Muscle layer of duodenum (tissue), 2 donors: ENCODE results near the gene CLDN34.

Experiments
- H3K27ac ChIP-seq: one replicate; pipeline ENCODE4 v1.7.0; 2013; ENCODE audit warnings: mild to moderate bottlenecking, low read length
- H3K27me3 ChIP-seq: one replicate; pipeline ENCODE4 v1.7.0; 2013; ENCODE audit warnings: low read depth, mild to moderate bottlenecking, control low read depth, low read length
- H3K36me3 ChIP-seq, 2 donors: one replicate each; pipeline ENCODE4 v1.7.0; 2013; ENCODE audit warnings: low read length in 2 of 2, control low read depth in 1 of 2, mild to moderate bottlenecking in 1 of 2; ENCODE audit not compliant: insufficient read depth in 2 of 2, control insufficient read depth in 1 of 2
- H3K4me1 ChIP-seq, 2 donors: one replicate each; pipeline ENCODE4 v1.7.0; 2013; ENCODE audit warnings: low read length in 2 of 2, mild to moderate bottlenecking in 2 of 2, control low read depth in 1 of 2, moderate library complexity in 1 of 2; ENCODE audit not compliant: insufficient read depth in 2 of 2, control insufficient read depth in 1 of 2
- H3K4me3 ChIP-seq, 2 donors: one replicate each; pipeline ENCODE4 v1.7.0; 2013; ENCODE audit warnings: low read length in 2 of 2, low read depth in 1 of 2, mild to moderate bottlenecking in 1 of 2
- H3K9me3 ChIP-seq, 2 donors: one replicate each; pipeline ENCODE4 v1.7.0; 2013; ENCODE audit warnings: low read length in 2 of 2, control low read depth in 1 of 2, mild to moderate bottlenecking in 1 of 2; ENCODE audit not compliant: control insufficient read depth in 1 of 2
- donor health status: healthy.

Gene CLDN34, protein sequence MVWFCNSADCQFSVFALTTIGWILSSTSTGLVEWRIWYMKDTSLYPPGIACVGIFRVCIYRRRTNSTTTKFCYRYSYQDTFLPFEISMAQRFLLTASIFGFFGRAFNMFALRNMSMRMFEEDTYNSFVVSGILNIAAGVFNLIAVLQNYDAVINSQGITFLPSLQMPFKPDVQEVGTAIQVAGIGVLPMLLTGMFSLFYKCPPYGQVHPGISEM

DNA sequence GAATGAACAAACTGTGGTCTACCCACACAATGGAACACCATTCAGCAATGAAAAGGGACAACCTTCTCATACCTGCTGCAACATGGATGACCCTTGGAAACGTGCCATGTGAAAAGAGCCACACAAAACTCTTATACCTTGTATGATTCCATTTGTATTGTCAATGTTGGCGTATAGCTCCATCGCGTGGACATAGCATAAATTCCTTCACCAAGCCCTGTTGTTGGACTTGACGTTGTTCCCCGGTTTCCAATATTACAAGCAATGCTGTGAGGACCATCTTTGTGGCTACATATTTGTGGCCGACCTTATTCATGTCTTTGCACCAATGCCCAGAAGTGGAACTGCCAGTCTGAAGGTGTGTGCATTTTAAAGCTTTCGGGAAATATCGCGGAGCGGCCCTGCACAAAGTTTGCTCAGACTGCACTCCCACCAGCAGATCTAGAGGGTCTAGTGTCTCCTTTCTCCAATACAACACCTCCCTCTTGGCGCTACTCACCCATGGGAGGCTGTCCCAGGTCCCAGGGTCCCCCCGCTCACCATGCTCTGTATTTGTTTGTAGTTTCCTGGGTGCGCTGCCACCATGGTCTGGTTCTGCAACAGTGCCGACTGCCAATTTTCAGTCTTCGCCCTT lies at the start of gene CLDN34:
Gene CLDN34 (plus strand): TSS at position 584 of the 634 bp plus-strand sequence. CDS start 0 bp downstream, at position 584.
- no peaks in the 10 kb centered on the region for H3K9me3 ChIP-seq
- H3K36me3 ChIP-seq, result no peaks in the 10 kb centered on the region
- no peak within 1 kb of the TSS for H3K4me3 ChIP-seq
- H3K4me1 ChIP-seq, result no peaks in the 10 kb centered on the region
- H3K27ac ChIP-seq, result no peak within 1 kb of the TSS
- H3K27me3 ChIP-seq, result no peaks in the 10 kb centered on the region

DNA sequence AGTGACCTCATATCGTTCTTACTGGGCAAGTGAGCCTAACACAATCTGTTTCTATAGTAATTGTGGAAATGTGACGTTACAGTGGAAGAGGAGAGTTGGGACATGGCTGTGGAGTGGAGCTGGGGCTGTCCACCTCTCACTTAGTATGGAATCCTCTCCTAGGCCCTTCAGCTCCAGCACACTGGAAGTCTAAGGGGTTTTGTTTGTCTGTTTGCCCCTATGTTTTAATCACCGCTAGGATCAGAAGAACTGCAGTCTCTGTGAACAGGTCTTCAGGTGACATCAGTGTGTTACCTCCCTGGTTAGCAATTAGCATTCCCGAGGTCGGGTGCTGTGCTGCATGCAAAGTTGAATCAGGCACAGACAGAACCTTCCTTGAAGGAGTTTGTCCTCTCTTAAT lies 49.3 kb upstream of the CLDN34 start:
- Histone ChIP-seq H3K4me3 (no peak overlapping the region), H3K27me3 (no peaks in the 10 kb centered on the region), H3K36me3 (no peaks in the 10 kb centered on the region), H3K9me3 (no peaks in the 10 kb centered on the region), H3K4me1 (no peaks in the 10 kb centered on the region), H3K27ac (no peak overlapping the region)

DNA sequence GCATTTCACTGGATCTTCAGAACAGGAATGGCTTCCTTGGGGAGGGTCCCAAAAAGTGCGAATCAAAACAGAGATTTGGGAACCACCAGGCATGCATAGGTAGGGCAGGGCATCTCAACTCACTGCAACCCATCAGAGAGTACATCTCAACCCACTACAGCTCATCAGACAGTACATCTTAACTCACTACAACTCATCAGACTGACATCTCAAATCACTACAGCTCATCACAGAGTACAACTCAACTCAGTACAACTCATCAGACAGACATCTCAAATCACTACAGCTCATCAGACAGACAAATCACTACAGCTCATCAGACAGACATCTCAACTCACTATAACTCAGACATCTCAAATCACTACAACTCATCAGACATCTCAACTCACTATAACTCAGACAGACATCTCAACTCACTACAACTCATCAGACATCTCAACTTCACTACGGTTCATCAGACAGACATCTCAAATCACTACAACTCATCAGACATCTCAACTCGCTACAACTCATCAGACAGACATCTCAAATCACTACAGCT lies 47.5 kb upstream of the CLDN34 start:
- H3K27ac ChIP-seq, result no peak overlapping the region
- no peak overlapping the region for H3K4me3 ChIP-seq
- H3K9me3 ChIP-seq, result no peaks in the 10 kb centered on the region
- H3K27me3 ChIP-seq, result no peaks in the 10 kb centered on the region
- no peaks in the 10 kb centered on the region for H3K36me3 ChIP-seq
- H3K4me1 ChIP-seq, result no peaks in the 10 kb centered on the region

DNA sequence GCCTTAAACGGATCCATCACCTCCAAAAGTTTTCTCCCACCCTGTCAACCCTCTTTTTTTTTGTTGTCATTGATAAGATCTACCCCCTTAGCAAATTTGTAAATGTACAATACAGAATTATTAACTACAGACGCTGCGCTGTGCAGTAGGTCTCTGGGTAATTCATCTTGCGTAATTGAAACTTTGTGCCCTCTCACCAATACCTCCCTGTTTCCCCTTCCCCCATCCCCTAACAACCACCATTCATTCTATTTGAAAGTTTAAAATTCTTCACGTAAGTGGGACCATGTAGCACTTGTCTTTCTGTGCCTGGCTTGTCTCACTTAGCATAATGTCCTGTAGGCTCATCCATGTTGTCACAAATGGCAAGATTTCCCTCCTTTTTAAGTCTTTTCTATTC lies 45.8 kb upstream of the CLDN34 start:
- no peaks in the 10 kb centered on the region for H3K9me3 ChIP-seq
- H3K4me3 ChIP-seq, result no peak overlapping the region
- H3K36me3 ChIP-seq, result no peaks in the 10 kb centered on the region
- H3K4me1 ChIP-seq, result no peaks in the 10 kb centered on the region
- H3K27me3 ChIP-seq, result no peaks in the 10 kb centered on the region
- H3K27ac ChIP-seq, result no peak overlapping the region

DNA sequence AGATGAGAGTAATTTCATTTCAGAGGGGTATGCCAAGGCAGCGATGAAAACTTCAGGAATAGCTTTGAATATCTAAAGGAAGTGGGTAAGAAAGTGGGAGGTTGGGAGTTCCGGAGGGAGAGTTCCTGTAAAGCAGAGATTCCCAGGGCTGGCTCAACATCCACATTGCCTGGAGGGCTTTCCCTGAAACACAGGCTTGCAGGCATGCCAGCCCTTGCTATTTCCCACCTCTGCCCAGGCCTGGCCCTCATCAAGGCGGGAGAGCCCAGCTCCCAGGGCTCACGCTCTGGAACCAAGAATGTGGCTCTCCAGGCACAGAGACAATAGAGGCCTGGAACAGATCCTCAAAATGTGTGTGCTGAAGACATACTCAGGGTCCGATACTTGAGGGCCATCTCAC lies 43.8 kb upstream of the CLDN34 start:
- Histone ChIP-seq H3K4me1 (no peaks in the 10 kb centered on the region), H3K4me3 (no peak overlapping the region), H3K27me3 (no peaks in the 10 kb centered on the region), H3K27ac (no peak overlapping the region), H3K36me3 (no peaks in the 10 kb centered on the region), H3K9me3 (no peaks in the 10 kb centered on the region)

DNA sequence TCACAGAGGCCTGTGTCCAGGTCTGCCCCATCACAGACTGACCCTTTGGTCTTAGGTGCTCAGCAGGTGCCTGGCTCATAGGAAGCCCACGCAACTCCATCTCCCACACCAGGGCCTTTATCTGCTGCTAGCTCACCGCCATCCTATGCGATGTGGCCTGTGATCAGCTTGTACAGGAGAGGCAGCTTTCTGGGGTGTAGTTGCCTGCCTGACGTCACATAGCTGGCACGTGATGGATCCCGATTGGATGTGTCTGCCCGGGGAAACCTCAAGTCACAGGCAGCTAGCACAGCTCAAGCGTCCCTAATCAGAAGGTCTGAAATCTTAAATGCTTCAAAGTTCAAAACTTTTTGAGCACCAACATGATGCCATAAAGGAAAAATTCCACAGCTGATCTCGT lies 41.2 kb upstream of the CLDN34 start:
- Histone ChIP-seq H3K4me1 (no peaks in the 10 kb centered on the region), H3K27ac (no peak overlapping the region), H3K9me3 (no peaks in the 10 kb centered on the region), H3K27me3 (no peaks in the 10 kb centered on the region), H3K36me3 (no peaks in the 10 kb centered on the region), H3K4me3 (no peak overlapping the region)

DNA sequence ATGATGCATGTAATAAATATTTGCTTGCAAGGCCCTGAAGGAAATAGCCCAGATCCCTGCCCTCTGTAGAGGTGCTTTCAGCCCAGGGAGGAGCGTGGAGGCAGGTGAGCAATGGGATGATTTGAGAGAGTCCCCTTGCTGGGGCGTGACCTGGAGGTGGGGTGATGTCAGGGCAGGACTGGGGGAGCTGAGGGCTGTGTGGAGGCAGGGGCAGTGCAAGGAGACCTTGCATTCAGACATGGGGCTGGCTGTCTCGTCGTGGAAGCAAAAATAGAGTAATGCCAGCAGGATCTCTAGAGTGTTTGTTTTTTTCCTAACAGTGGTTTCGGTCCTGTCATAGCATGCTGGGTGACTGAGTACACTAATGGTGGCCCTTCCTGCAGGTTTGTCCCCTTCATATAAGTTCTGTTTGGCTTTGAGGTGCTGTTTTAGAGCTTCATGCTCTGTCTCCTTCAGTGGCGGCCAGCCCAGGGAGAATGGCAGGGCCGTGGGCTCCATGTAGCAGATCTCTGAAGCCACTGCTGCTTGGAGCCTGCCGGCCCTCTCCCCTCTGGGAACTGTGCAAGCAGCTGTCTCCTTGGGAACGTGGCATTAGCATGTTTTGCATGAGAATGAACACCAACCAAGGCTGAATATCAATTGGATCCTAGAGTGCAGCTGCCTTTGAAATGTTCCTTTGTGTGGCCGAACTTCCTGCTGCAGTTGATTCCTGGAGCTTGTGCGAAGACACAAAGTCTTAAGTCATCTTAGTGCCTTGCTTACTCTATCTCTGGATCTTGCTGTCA lies 39.3 kb upstream of the CLDN34 start:
- H3K4me1 ChIP-seq, result no peaks in the 10 kb centered on the region
- no peaks in the 10 kb centered on the region for H3K9me3 ChIP-seq
- no peaks in the 10 kb centered on the region for H3K27me3 ChIP-seq
- no peak overlapping the region for H3K4me3 ChIP-seq
- H3K36me3 ChIP-seq, result no peaks in the 10 kb centered on the region
- no peak overlapping the region for H3K27ac ChIP-seq

DNA sequence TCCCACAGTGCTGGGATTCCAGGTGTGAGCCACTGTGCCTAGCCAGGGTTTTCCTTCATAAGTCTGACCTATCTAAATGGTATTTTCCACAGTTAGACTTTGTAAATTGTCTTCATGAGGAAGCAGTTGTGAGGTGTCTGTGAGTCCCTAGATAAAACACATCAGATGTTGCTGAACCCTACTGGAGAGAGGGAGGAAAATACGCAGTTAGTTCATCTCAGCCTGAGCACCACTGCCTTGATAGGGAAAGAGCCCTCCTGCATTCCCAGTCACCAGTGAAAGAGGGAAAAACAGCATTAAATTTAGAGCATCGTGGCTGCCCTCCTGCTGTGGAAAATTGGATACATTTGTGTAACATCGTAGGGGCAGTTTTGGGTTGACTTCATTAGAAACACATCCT lies 31.7 kb upstream of the CLDN34 start:
- Histone ChIP-seq H3K4me3 (no peak overlapping the region), H3K9me3 (no peaks in the 10 kb centered on the region), H3K4me1 (no peaks in the 10 kb centered on the region), H3K36me3 (no peaks in the 10 kb centered on the region), H3K27me3 (no peaks in the 10 kb centered on the region), H3K27ac (no peak overlapping the region)

DNA sequence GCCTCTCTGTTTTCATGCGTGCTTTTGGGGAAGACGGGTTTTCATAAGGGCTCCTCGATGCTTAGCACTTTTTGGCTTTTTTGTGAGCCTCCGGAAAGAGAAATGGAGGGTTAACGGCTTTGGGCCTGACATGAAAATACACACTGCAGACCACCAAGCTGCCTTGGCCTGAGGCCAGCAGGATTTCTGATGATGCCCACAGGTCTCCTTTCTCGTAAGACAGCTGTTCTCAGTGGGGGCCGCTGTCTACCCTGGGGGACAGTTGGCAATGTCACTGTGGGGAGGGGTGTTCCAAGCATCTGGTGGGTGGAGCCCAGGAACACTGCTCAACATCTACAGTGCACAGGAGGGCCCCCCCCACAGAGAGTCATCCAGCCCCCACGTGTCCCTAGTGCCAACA lies 29.4 kb upstream of the CLDN34 start:
- Histone ChIP-seq H3K27ac (no peak overlapping the region), H3K9me3 (no peaks in the 10 kb centered on the region), H3K4me1 (no peaks in the 10 kb centered on the region), H3K4me3 (no peak overlapping the region), H3K36me3 (no peaks in the 10 kb centered on the region), H3K27me3 (no peaks in the 10 kb centered on the region)

DNA sequence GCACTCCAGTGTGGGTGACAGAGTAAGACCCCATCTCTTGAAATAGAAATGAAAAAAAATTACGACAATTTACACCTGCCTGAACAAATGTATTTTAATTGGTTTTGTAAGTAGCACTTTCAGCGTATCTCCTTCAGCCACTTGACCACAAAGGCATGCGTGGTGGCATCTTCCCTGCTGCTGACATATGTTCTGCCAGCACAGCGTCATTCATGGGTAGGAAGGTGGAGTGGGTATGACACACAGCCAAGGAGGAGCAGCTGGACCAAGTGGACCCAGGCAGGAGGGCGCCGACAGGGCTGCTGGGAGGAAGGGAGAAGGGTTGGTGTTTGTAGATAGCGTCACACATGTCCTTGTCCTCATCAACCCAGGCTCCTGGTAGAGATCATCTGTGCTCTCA lies 28.6 kb upstream of the CLDN34 start:
- H3K4me1 ChIP-seq, result no peaks in the 10 kb centered on the region
- no peaks in the 10 kb centered on the region for H3K27me3 ChIP-seq
- H3K36me3 ChIP-seq, result no peaks in the 10 kb centered on the region
- no peaks in the 10 kb centered on the region for H3K9me3 ChIP-seq
- no peak overlapping the region for H3K27ac ChIP-seq
- H3K4me3 ChIP-seq, result no peak overlapping the region

DNA sequence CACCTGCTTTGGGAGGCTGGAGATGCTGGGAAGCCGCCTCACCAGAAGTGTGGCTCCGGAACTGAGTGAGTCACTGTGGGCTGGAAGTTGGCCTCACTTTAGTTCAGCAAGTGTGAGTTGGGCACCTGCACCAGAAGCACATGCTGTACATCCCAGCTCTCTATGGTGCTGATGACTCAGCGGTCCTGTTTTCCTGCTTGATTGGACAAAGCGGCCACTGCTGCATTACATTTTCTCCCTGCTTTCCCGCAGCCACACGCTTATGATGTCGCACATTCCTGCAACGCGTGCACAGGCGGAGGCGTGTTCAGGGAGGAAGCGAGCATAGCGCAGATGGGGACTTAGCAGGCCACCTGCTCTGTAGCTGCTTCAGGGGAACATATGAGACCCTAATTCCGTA lies 26.7 kb upstream of the CLDN34 start:
- no peaks in the 10 kb centered on the region for H3K9me3 ChIP-seq
- no peak overlapping the region for H3K4me3 ChIP-seq
- H3K36me3 ChIP-seq, result no peaks in the 10 kb centered on the region
- H3K27ac ChIP-seq, result no peak overlapping the region
- H3K27me3 ChIP-seq, result no peaks in the 10 kb centered on the region
- no peaks in the 10 kb centered on the region for H3K4me1 ChIP-seq
